ENCODE data around the gene APBB1IP.

The APBB1IP gene

GRCh38 chr10:26524161-26524896, 86.2 kb downstream of the APBB1IP start:
- Histone ChIP-seq H3K27ac (replicated peaks; ENCODE audit: low read length) (no peak overlapping the region), H2BK12ac (ENCODE audit: low read length) (no peak overlapping the region), H3K4ac (ENCODE audit: low read length) (no peak overlapping the region), H4K8ac (ENCODE audit: low read depth, low read length) (no peak overlapping the region), H3K18ac (ENCODE audit: low read length) (no peak overlapping the region), H4K91ac (ENCODE audit: low read depth, low read length, poor library complexity) (no peak overlapping the region), H3K9ac (ENCODE audit: low read depth, low read length, poor library complexity) (no peak overlapping the region), H2AFZ (ENCODE audit: low read length) (no peak overlapping the region), H2BK15ac (ENCODE audit: low read length) (no peak overlapping the region), H3K36me3 (replicated peaks in 1 of 2; ENCODE audit: control insufficient read depth in 2 of 2, insufficient read depth in 2 of 2, low read length in 2 of 2) (no peaks in the 10 kb centered on the region), H3K14ac (ENCODE audit: low read length) (no peak overlapping the region), H3K4me1 (ENCODE audit: control insufficient read depth in 2 of 2, insufficient read depth in 1 of 2, low read depth in 1 of 2, low read length in 2 of 2) (peaks cover 0 to 2% of the 10 kb centered on the region in 2 donors), H3K27me3 (ENCODE audit: control insufficient read depth in 3 of 3, insufficient read depth in 3 of 3, low read depth in 1 of 3, low read length in 3 of 3) (no peaks in the 10 kb centered on the region), H2AK5ac (ENCODE audit: low read depth, low read length) (no peak overlapping the region), H3K4me2 (ENCODE audit: insufficient read depth, low read length, poor library complexity, severe bottlenecking) (no peak overlapping the region), H3K23ac (ENCODE audit: low read depth, low read length, poor library complexity) (no peak overlapping the region), H2BK120ac (ENCODE audit: low read depth, low read length) (no peak overlapping the region), H3K4me3 (ENCODE audit: low read length in 2 of 2) (no peak overlapping the region), H3K79me1 (ENCODE audit: low read depth, low read length) (no peaks in the 10 kb centered on the region), H3K9me3 (replicated peaks in 1 of 2; ENCODE audit: control insufficient read depth in 2 of 2, insufficient read depth in 1 of 2, low read depth in 1 of 2, low read length in 2 of 2) (peaks cover 0 to 4% of the 10 kb centered on the region in 2 donors), H2BK5ac (ENCODE audit: low read length) (no peak overlapping the region)
- no peak for DNase-seq (ENCODE audit: low spot score)
- WGBS, 2 donors (ENCODE audit: extremely low coverage in 2 of 2, insufficient read length in 2 of 2, insufficient replicate concordance in 1 of 2), result no CpG with 5 or more reads among the region's 6 CpGs

- Histone ChIP-seq H2BK15ac (ENCODE audit: low read length) (no peak overlapping the region), H4K8ac (ENCODE audit: low read depth, low read length) (no peak overlapping the region), H3K4me3 (ENCODE audit: low read length in 2 of 2) (no peak overlapping the region), H3K18ac (ENCODE audit: low read length) (no peak overlapping the region), H3K23ac (ENCODE audit: low read depth, low read length, poor library complexity) (no peak overlapping the region), H2AK5ac (ENCODE audit: low read depth, low read length) (no peak overlapping the region), H2BK12ac (ENCODE audit: low read length) (no peak overlapping the region), H3K4me2 (ENCODE audit: insufficient read depth, low read length, poor library complexity, severe bottlenecking) (no peak overlapping the region), H3K4me1 (ENCODE audit: control insufficient read depth in 2 of 2, insufficient read depth in 1 of 2, low read depth in 1 of 2, low read length in 2 of 2) (peaks cover 0 to 1% of the 10 kb centered on the region in 2 donors), H3K79me1 (ENCODE audit: low read depth, low read length) (no peaks in the 10 kb centered on the region), H2BK5ac (ENCODE audit: low read length) (no peak overlapping the region), H3K27me3 (ENCODE audit: control insufficient read depth in 3 of 3, insufficient read depth in 3 of 3, low read depth in 1 of 3, low read length in 3 of 3) (no peaks in the 10 kb centered on the region), H2BK120ac (ENCODE audit: low read depth, low read length) (no peak overlapping the region), H3K9me3 (replicated peaks in 1 of 2; ENCODE audit: control insufficient read depth in 2 of 2, insufficient read depth in 1 of 2, low read depth in 1 of 2, low read length in 2 of 2) (peaks cover 0 to 2% of the 10 kb centered on the region in 2 donors), H3K14ac (ENCODE audit: low read length) (no peak overlapping the region), H3K4ac (ENCODE audit: low read length) (no peak overlapping the region), H4K91ac (ENCODE audit: low read depth, low read length, poor library complexity) (no peak overlapping the region), H3K27ac (replicated peaks; ENCODE audit: low read length) (no peak overlapping the region), H3K36me3 (replicated peaks in 1 of 2; ENCODE audit: control insufficient read depth in 2 of 2, insufficient read depth in 2 of 2, low read length in 2 of 2) (no peaks in the 10 kb centered on the region), H2AFZ (ENCODE audit: low read length) (no peak overlapping the region), H3K9ac (ENCODE audit: low read depth, low read length, poor library complexity) (no peak overlapping the region)
- no peak for DNase-seq (ENCODE audit: low spot score)
- WGBS, 2 donors (ENCODE audit: extremely low coverage in 2 of 2, insufficient read length in 2 of 2, insufficient replicate concordance in 1 of 2), result no CpG with 5 or more reads among the region's 3 CpGs
These were observed 87.4 kb downstream of the APBB1IP start for GRCh38 chr10:26525586-26525985.

- no peak for DNase-seq (ENCODE audit: low spot score)
- no peak overlapping the region for H3K18ac ChIP-seq (ENCODE audit: low read length)
- H2BK5ac ChIP-seq (ENCODE audit: low read length), result no peak overlapping the region
- no peaks in the 10 kb centered on the region for H3K9me3 ChIP-seq (replicated peaks in 1 of 2; ENCODE audit: control insufficient read depth in 2 of 2, insufficient read depth in 1 of 2, low read depth in 1 of 2, low read length in 2 of 2)
- no peak overlapping the region for H3K4me3 ChIP-seq (ENCODE audit: low read length in 2 of 2)
- H2BK12ac ChIP-seq (ENCODE audit: low read length), result no peak overlapping the region
- no peak overlapping the region for H3K23ac ChIP-seq (ENCODE audit: low read depth, low read length, poor library complexity)
- H4K8ac ChIP-seq (ENCODE audit: low read depth, low read length), result no peak overlapping the region
- H4K91ac ChIP-seq (ENCODE audit: low read depth, low read length, poor library complexity), result no peak overlapping the region
- no peak overlapping the region for H3K4me2 ChIP-seq (ENCODE audit: insufficient read depth, low read length, poor library complexity, severe bottlenecking)
- H3K27ac ChIP-seq (replicated peaks; ENCODE audit: low read length), result no peak overlapping the region
- no peaks in the 10 kb centered on the region for H3K36me3 ChIP-seq (replicated peaks in 1 of 2; ENCODE audit: control insufficient read depth in 2 of 2, insufficient read depth in 2 of 2, low read length in 2 of 2)
- no peak overlapping the region for H3K4ac ChIP-seq (ENCODE audit: low read length)
- no peaks in the 10 kb centered on the region for H3K27me3 ChIP-seq (ENCODE audit: control insufficient read depth in 3 of 3, insufficient read depth in 3 of 3, low read depth in 1 of 3, low read length in 3 of 3)
- H2BK15ac ChIP-seq (ENCODE audit: low read length), result no peak overlapping the region
- no peak overlapping the region for H2AK5ac ChIP-seq (ENCODE audit: low read depth, low read length)
- H3K14ac ChIP-seq (ENCODE audit: low read length), result no peak overlapping the region
- no peak overlapping the region for H3K9ac ChIP-seq (ENCODE audit: low read depth, low read length, poor library complexity)
- H2BK120ac ChIP-seq (ENCODE audit: low read depth, low read length), result no peak overlapping the region
- H3K79me1 ChIP-seq (ENCODE audit: low read depth, low read length), result no peaks in the 10 kb centered on the region
- no CpG with 5 or more reads among the region's 2 CpGs for WGBS, 2 donors (ENCODE audit: extremely low coverage in 2 of 2, insufficient read length in 2 of 2, insufficient replicate concordance in 1 of 2)
- H3K4me1 ChIP-seq (ENCODE audit: control insufficient read depth in 2 of 2, insufficient read depth in 1 of 2, low read depth in 1 of 2, low read length in 2 of 2), result peaks cover 0 to 1% of the 10 kb centered on the region in 2 donors
- no peak overlapping the region for H2AFZ ChIP-seq (ENCODE audit: low read length)
These were observed 88.9 kb downstream of the APBB1IP start for GRCh38 chr10:26527018-26527417.

GRCh38 chr10:26528048-26528447, 89.9 kb downstream of the APBB1IP start:
- no peak overlapping the region for H3K4ac ChIP-seq (ENCODE audit: low read length)
- H3K4me1 ChIP-seq (ENCODE audit: control insufficient read depth in 2 of 2, insufficient read depth in 1 of 2, low read depth in 1 of 2, low read length in 2 of 2), result peaks cover 0 to 1% of the 10 kb centered on the region in 2 donors
- H3K9me3 ChIP-seq (replicated peaks in 1 of 2; ENCODE audit: control insufficient read depth in 2 of 2, insufficient read depth in 1 of 2, low read depth in 1 of 2, low read length in 2 of 2), result no peaks in the 10 kb centered on the region
- no peak overlapping the region for H3K18ac ChIP-seq (ENCODE audit: low read length)
- no peak overlapping the region for H3K23ac ChIP-seq (ENCODE audit: low read depth, low read length, poor library complexity)
- no peak overlapping the region for H3K9ac ChIP-seq (ENCODE audit: low read depth, low read length, poor library complexity)
- H2AFZ ChIP-seq (ENCODE audit: low read length), result no peak overlapping the region
- H2AK5ac ChIP-seq (ENCODE audit: low read depth, low read length), result no peak overlapping the region
- H2BK15ac ChIP-seq (ENCODE audit: low read length), result no peak overlapping the region
- no peak overlapping the region for H4K8ac ChIP-seq (ENCODE audit: low read depth, low read length)
- H3K36me3 ChIP-seq (replicated peaks in 1 of 2; ENCODE audit: control insufficient read depth in 2 of 2, insufficient read depth in 2 of 2, low read length in 2 of 2), result no peaks in the 10 kb centered on the region
- H3K27me3 ChIP-seq (ENCODE audit: control insufficient read depth in 3 of 3, insufficient read depth in 3 of 3, low read depth in 1 of 3, low read length in 3 of 3), result no peaks in the 10 kb centered on the region
- no peak for DNase-seq (ENCODE audit: low spot score)
- WGBS, 2 donors (ENCODE audit: extremely low coverage in 2 of 2, insufficient read length in 2 of 2, insufficient replicate concordance in 1 of 2), result no CpG with 5 or more reads among the region's 5 CpGs
- H3K4me3 ChIP-seq (ENCODE audit: low read length in 2 of 2), result no peak overlapping the region
- no peak overlapping the region for H2BK120ac ChIP-seq (ENCODE audit: low read depth, low read length)
- H3K27ac ChIP-seq (replicated peaks; ENCODE audit: low read length), result no peak overlapping the region
- H2BK12ac ChIP-seq (ENCODE audit: low read length), result no peak overlapping the region
- no peak overlapping the region for H4K91ac ChIP-seq (ENCODE audit: low read depth, low read length, poor library complexity)
- no peak overlapping the region for H2BK5ac ChIP-seq (ENCODE audit: low read length)
- H3K14ac ChIP-seq (ENCODE audit: low read length), result no peak overlapping the region
- H3K79me1 ChIP-seq (ENCODE audit: low read depth, low read length), result no peaks in the 10 kb centered on the region
- no peak overlapping the region for H3K4me2 ChIP-seq (ENCODE audit: insufficient read depth, low read length, poor library complexity, severe bottlenecking)
